Measurements from ENCODE around the gene DNAH12. TPM values are rescaled to one million over a fixed set of nuclear protein-coding genes. Genes with fewer than 3 reads are reported as not detected.

DNAH12 gene
- polyA plus RNA-seq, 1 of the 3 experiments (the other 2 are of a cell fraction) = 0.03 TPM

GRCh38 chr3:57586778-57587177 is 42.6 kb upstream of the DNAH12 start:
- peaks cover 100% of the 10 kb centered on the region for H3K79me2 ChIP-seq (ENCODE audit: insufficient read depth)
- H3F3A ChIP-seq (replicated peaks; ENCODE audit: insufficient read depth) = peaks cover 29% of the 10 kb centered on the region
- H3K9ac ChIP-seq = no peak overlapping the region
- peaks cover 100% of the 10 kb centered on the region for H4K20me1 ChIP-seq (ENCODE audit: insufficient read depth)
- 79% methylated on average over 6 of the region's 6 CpGs for WGBS (ENCODE audit: low lambda C conversion rate)
- TF ChIP-seq JUND (IDR thresholded peaks at IDR 0.05) (no peak), ZBTB33 (IDR thresholded peaks at IDR 0.05; ENCODE audit: borderline replicate concordance, low read depth) (no peak), MAX (IDR thresholded peaks at IDR 0.05; ENCODE audit: low read depth) (no peak), MXI1 (IDR thresholded peaks at IDR 0.05; ENCODE audit: low read depth, low read length) (no peak), MEF2A (IDR thresholded peaks at IDR 0.05; ENCODE audit: borderline replicate concordance, low read depth) (no peak), POLR2AphosphoS5 (IDR thresholded peaks at IDR 0.05; ENCODE audit: low read depth, low read length) (no peak), TEAD4 (IDR thresholded peaks at IDR 0.05; ENCODE audit: borderline replicate concordance, insufficient read depth) (no peak), NRF1 (IDR thresholded peaks at IDR 0.05; ENCODE audit: low read depth, low read length) (no peak), CHD2 (IDR thresholded peaks at IDR 0.05; ENCODE audit: low read length, partially characterized antibody) (no peak), RCOR1 (IDR thresholded peaks at IDR 0.05; ENCODE audit: low read length) (no peak), GATA2 (CRISPR knock-in tag; IDR thresholded peaks at IDR 0.05) (no peak), YY1 (IDR thresholded peaks at IDR 0.05; ENCODE audit: low read depth) (no peak), NFIC (IDR thresholded peaks at IDR 0.05; ENCODE audit: borderline replicate concordance) (no peak), ELF1 (IDR thresholded peaks at IDR 0.05) (no peak), FOSL2 (IDR thresholded peaks at IDR 0.05; ENCODE audit: borderline replicate concordance, low read depth) (no peak), EP300 (IDR thresholded peaks at IDR 0.05; ENCODE audit: borderline replicate concordance in 1 of 2, low read depth in 1 of 2, low read length in 1 of 2) (no peak), SIN3A (IDR thresholded peaks at IDR 0.05; ENCODE audit: borderline replicate concordance, low read depth, low read length) (no peak)
- POLR2A ChIA-PET = no interaction called here
- H3K4me2 ChIP-seq = no peak overlapping the region
- H3K27ac ChIP-seq (ENCODE audit: low read depth in 2 of 2, low read length in 1 of 2) = no peak overlapping the region
- DNase-seq = no peak
- H3K27me3 ChIP-seq (ENCODE audit: insufficient read depth) = no peaks in the 10 kb centered on the region
- no peaks in the 10 kb centered on the region for H3K9me3 ChIP-seq
- no peaks in the 10 kb centered on the region; a peak in 2 of 4 replicates for H3K4me1 ChIP-seq (ENCODE audit: control insufficient read depth in 1 of 2, insufficient read depth in 2 of 2, low read depth in 1 of 2, low read length in 1 of 2)
- CTCF ChIA-PET = interaction anchor here (0.6 to 1.1 kb wide), 2 partner anchors 33 to 59 kb away, joined by 3 read pairs; no protein-coding TSS in a partner anchor
- peaks cover 17 to 76% of the 10 kb centered on the region in 2 experiments for H3K36me3 ChIP-seq (replicated peaks in 1 of 2; ENCODE audit: control insufficient read depth in 1 of 2, insufficient read depth in 2 of 2, low read length in 1 of 2)
- no peak overlapping the region for H2AFZ ChIP-seq (ENCODE audit: low read depth)
- H3K9me2 ChIP-seq = no peaks in the 10 kb centered on the region
- H3K4me3 ChIP-seq (ENCODE audit: low read depth in 2 of 2, low read length in 1 of 2) = no peak overlapping the region

GRCh38 chr3:57583544-57583943 is 39.4 kb upstream of the DNAH12 start:
- Histone ChIP-seq H2AFZ (ENCODE audit: low read depth) (no peak overlapping the region), H4K20me1 (ENCODE audit: insufficient read depth) (peaks cover 99% of the 10 kb centered on the region), H3K4me3 (ENCODE audit: low read depth in 2 of 2, low read length in 1 of 2) (no peak overlapping the region), H3K9me2 (no peaks in the 10 kb centered on the region), H3K4me2 (no peak overlapping the region), H3K27ac (ENCODE audit: low read depth in 2 of 2, low read length in 1 of 2) (no peak overlapping the region), H3K79me2 (ENCODE audit: insufficient read depth) (peaks cover 100% of the 10 kb centered on the region), H3K27me3 (ENCODE audit: insufficient read depth) (no peaks in the 10 kb centered on the region), H3F3A (replicated peaks; ENCODE audit: insufficient read depth) (peaks cover 29% of the 10 kb centered on the region), H3K9ac (no peak overlapping the region), H3K9me3 (no peaks in the 10 kb centered on the region), H3K4me1 (ENCODE audit: control insufficient read depth in 1 of 2, insufficient read depth in 2 of 2, low read depth in 1 of 2, low read length in 1 of 2) (no peaks in the 10 kb centered on the region; a peak in 2 of 4 replicates), H3K36me3 (replicated peaks in 1 of 2; ENCODE audit: control insufficient read depth in 1 of 2, insufficient read depth in 2 of 2, low read length in 1 of 2) (peaks cover 26 to 84% of the 10 kb centered on the region in 2 experiments)
- 88% methylated on average over 2 of the region's 2 CpGs for WGBS (ENCODE audit: low lambda C conversion rate)
- CTCF ChIA-PET = no interaction called here
- POLR2A ChIA-PET = no interaction called here
- DNase-seq = no peak
- no peak for TF ChIP-seq JUND (IDR thresholded peaks at IDR 0.05)
- no peak for TF ChIP-seq NRF1 (IDR thresholded peaks at IDR 0.05; ENCODE audit: low read depth, low read length)
- TF ChIP-seq CHD2 (IDR thresholded peaks at IDR 0.05; ENCODE audit: low read length, partially characterized antibody) = no peak
- no peak for TF ChIP-seq POLR2AphosphoS5 (IDR thresholded peaks at IDR 0.05; ENCODE audit: low read depth, low read length)
- TF ChIP-seq REST (IDR thresholded peaks at IDR 0.05; ENCODE audit: low read depth, low read length) = no peak
- no peak for TF ChIP-seq TAF1 (IDR thresholded peaks at IDR 0.05; ENCODE audit: borderline replicate concordance, low read depth, low read length)
- TF ChIP-seq RFX5 (IDR thresholded peaks at IDR 0.05; ENCODE audit: low read length) = no peak
- no peak for TF ChIP-seq SIN3A (IDR thresholded peaks at IDR 0.05; ENCODE audit: borderline replicate concordance, low read depth, low read length)
- TF ChIP-seq EZH2phosphoT487 (IDR thresholded peaks at IDR 0.05; ENCODE audit: borderline replicate concordance, low read depth) = no peak
- no peak for TF ChIP-seq RXRA (IDR thresholded peaks at IDR 0.05; ENCODE audit: borderline replicate concordance, low read depth)
- no peak for TF ChIP-seq USF2 (IDR thresholded peaks at IDR 0.05; ENCODE audit: borderline replicate concordance, low read depth, low read length)
